ENCODE results near the gene YWHAB. TPM values are rescaled to one million over a fixed set of nuclear protein-coding genes. Genes with fewer than 3 reads are reported as not detected.
"Not testable (repeated sequence)": the region's sequence is repeated elsewhere in the genome, so short reads cannot be mapped to it uniquely, and the experiment has no call there.

Gene YWHAB
- total RNA-seq, 2 experiments from 2014 or later: 163 to 167 TPM

DNA sequence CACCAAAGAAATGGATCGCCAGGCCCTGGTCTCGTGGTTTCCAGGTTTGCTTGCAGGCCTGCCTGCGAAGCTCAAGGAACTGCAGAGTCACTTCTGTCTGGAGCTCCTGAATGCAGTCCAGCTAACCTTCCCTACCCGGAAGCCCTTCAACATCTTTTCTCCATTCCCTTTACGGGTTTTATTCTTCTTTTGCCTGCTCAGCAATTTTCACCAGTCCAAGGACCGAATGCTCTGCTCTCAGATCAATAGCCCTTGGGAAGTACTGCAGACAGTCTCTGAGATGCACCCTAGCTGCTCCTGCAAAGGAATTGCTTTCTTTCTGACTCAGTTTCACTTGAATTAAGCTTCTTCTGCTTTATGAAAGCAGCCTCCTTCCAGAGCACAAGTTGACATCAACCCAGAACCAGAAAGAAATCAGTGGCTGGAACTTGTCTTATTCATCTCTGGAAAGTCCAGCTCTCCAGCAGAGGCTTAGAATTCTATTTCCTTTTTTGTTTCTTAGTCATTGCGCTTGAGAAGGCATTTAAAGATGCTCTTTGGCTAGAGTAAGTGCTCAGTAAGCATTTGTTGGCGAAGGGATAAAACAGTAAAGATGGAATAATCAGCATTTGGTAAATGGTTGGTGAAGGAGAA is 18.7 kb upstream of the YWHAB start:
- Mint-ChIP-seq H3K27ac (no peak overlapping the region), H3K4me1 (ENCODE audit: low read depth) (peaks cover 10% of the 10 kb centered on the region), H3K27me3 (peaks cover 9% of the 10 kb centered on the region), H3K36me3 (ENCODE audit: low read depth) (no peaks in the 10 kb centered on the region), H3K9me3 (no peaks in the 10 kb centered on the region), H3K4me3 (peak overlapping the region; percentile 70)
- H3K27ac ChIP-seq (ENCODE audit: low read depth in 1 of 2, low read length in 2 of 2): no peak overlapping the region
- POLR2A ChIA-PET: interaction anchor here (1.1 kb wide), 1 partner anchor 391 kb away, joined by 4 read pairs; no protein-coding TSS in a partner anchor
- no peaks in the 10 kb centered on the region for H3K36me3 ChIP-seq (ENCODE audit: insufficient read depth, low read length)
- H3K9me3 ChIP-seq (ENCODE audit: control insufficient read depth in 1 of 2, insufficient read depth in 1 of 2, low read length in 2 of 2): no peaks in the 10 kb centered on the region
- peaks cover 0 to 5% of the 10 kb centered on the region in 2 experiments for H3K27me3 ChIP-seq (ENCODE audit: control insufficient read depth in 1 of 2, insufficient read depth in 2 of 2, low read length in 2 of 2)
- ATAC-seq (ENCODE audit: poor library complexity) (no peak), DNase-seq (peak in 2 of 14 experiments; percentile 32 to 40)
- CTCF ChIA-PET: interaction anchor here (0.6 to 2.2 kb wide), 5 partner anchors 13 to 555 kb away, joined by 3 to 7 read pairs (median 3); partner anchors contain the start of gene FITM2
- no peak overlapping the region for H3K4me3 ChIP-seq (ENCODE audit: low read length)
- H3K4me1 ChIP-seq (ENCODE audit: insufficient read depth, low read length): peaks cover 7% of the 10 kb centered on the region
- TF ChIP-seq, protein P1, sequence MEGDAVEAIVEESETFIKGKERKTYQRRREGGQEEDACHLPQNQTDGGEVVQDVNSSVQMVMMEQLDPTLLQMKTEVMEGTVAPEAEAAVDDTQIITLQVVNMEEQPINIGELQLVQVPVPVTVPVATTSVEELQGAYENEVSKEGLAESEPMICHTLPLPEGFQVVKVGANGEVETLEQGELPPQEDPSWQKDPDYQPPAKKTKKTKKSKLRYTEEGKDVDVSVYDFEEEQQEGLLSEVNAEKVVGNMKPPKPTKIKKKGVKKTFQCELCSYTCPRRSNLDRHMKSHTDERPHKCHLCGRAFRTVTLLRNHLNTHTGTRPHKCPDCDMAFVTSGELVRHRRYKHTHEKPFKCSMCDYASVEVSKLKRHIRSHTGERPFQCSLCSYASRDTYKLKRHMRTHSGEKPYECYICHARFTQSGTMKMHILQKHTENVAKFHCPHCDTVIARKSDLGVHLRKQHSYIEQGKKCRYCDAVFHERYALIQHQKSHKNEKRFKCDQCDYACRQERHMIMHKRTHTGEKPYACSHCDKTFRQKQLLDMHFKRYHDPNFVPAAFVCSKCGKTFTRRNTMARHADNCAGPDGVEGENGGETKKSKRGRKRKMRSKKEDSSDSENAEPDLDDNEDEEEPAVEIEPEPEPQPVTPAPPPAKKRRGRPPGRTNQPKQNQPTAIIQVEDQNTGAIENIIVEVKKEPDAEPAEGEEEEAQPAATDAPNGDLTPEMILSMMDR (IDR thresholded peaks at IDR 0.05): no peak
- intact Hi-C loops (cut with DNase I, micrococcal nuclease): loop anchor here (1.0 to 5.0 kb wide), 7 partner anchors 120 to 650 kb away; partner anchors contain the start of gene KCNK15 (in 1 of the 2)

DNA sequence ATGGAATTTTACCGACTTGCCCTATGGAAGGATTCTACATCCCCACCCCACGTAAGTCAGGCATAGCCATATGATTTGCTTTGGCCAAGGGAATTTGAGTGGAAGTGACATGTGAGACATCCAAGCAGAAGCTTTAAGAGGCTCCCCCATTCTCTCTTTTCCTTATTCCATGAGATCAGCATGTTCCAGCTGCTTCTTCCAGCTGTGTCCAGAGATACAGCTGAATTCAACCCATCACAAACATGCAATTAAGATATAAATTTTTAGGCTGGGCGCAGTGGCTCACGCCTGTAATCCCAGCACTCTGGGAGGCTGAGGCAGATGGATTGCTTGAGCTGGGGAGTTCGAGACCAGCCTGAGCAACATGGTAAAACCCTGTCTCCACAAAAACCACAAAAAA is 16.0 kb upstream of the YWHAB start:
- no peaks in the 10 kb centered on the region for H3K9me3 ChIP-seq (ENCODE audit: control insufficient read depth in 1 of 2, insufficient read depth in 1 of 2, low read length in 2 of 2)
- Mint-ChIP-seq H3K4me3 (no peak overlapping the region), H3K36me3 (ENCODE audit: low read depth) (no peaks in the 10 kb centered on the region), H3K27me3 (peaks cover 9% of the 10 kb centered on the region), H3K9me3 (no peaks in the 10 kb centered on the region), H3K4me1 (ENCODE audit: low read depth) (peaks cover 10% of the 10 kb centered on the region), H3K27ac (no peak overlapping the region)
- peaks cover 7% of the 10 kb centered on the region for H3K4me1 ChIP-seq (ENCODE audit: insufficient read depth, low read length)
- POLR2A ChIA-PET: no interaction called here
- no peak overlapping the region for H3K4me3 ChIP-seq (ENCODE audit: low read length)
- no peaks in the 10 kb centered on the region for H3K36me3 ChIP-seq (ENCODE audit: insufficient read depth, low read length)
- CTCF ChIA-PET: no interaction called here
- H3K27me3 ChIP-seq (ENCODE audit: control insufficient read depth in 1 of 2, insufficient read depth in 2 of 2, low read length in 2 of 2): peaks cover 0 to 5% of the 10 kb centered on the region in 2 experiments
- intact Hi-C loops (cut with DNase I, micrococcal nuclease): loop anchor here (5.0 kb wide), 3 partner anchors 122 to 652 kb away; partner anchors contain the start of gene KCNK15 (in 1 of the 2)
- ATAC-seq (ENCODE audit: poor library complexity) (no peak), DNase-seq (no peak)
- TF ChIP-seq, protein P1 (IDR thresholded peaks at IDR 0.05): no peak
- H3K27ac ChIP-seq (ENCODE audit: low read depth in 1 of 2, low read length in 2 of 2): no peak overlapping the region

DNA sequence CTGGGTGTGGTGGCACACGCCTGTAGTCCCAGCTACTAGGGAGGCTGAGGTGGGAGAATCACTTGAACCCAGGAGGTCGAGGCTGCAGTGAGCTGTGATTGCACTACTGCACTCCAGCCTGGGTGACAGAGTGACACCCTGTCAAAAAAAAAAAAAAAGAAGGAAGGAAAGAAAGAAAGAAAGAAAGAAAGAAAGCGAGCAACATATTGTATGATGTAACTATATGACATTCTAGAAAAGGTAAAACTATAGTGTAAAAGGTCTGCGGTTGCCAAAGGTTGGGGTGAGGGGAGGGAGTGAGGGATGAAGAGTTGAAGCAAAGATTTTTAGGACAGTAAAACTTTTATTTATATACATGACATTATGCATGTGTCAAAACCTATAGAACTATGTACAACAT is 3.1 kb upstream of the YWHAB start:
- Mint-ChIP-seq H3K4me3 (peak overlapping the region; percentile 88), H3K4me1 (ENCODE audit: low read depth) (peaks cover 66% of the 10 kb centered on the region), H3K36me3 (ENCODE audit: low read depth) (peaks cover 26% of the 10 kb centered on the region), H3K27ac (peak overlapping the region; percentile 89)
- H3K9me3 Mint-ChIP-seq; ATAC-seq (ENCODE audit: poor library complexity); H3K4me3 ChIP-seq (ENCODE audit: low read length); H3K27ac ChIP-seq (ENCODE audit: low read depth in 1 of 2, low read length in 2 of 2); H3K27me3 Mint-ChIP-seq; H3K36me3 ChIP-seq (ENCODE audit: insufficient read depth, low read length); POLR2A ChIA-PET; H3K9me3 ChIP-seq (ENCODE audit: control insufficient read depth in 1 of 2, insufficient read depth in 1 of 2, low read length in 2 of 2); CTCF ChIA-PET; H3K27me3 ChIP-seq (ENCODE audit: control insufficient read depth in 1 of 2, insufficient read depth in 2 of 2, low read length in 2 of 2); DNase-seq: not testable (repeated sequence)
- peaks cover 25% of the 10 kb centered on the region for H3K4me1 ChIP-seq (ENCODE audit: insufficient read depth, low read length)
- intact Hi-C loops (cut with DNase I, micrococcal nuclease): loop anchor here (10.0 kb wide), 5 partner anchors 358 to 1428 kb away; partner anchors contain the start of genes PIGT (in 1 of the 2), SERINC3 (in 1 of the 2), SRSF6 (in 1 of the 2) and TTPAL (in 1 of the 2)

Data from CD4-positive, alpha-beta T cell (primary cell).